Esophagus muscularis mucosa (tissue), 4 donors: ENCODE measurements around the gene CAPS. TPM values are rescaled to one million over a fixed set of nuclear protein-coding genes. Genes with fewer than 3 reads are reported as not detected.
"Not testable (repeated sequence)": the region's sequence is repeated elsewhere in the genome, so short reads cannot be mapped to it uniquely, and the experiment has no call there.

Experiments used
- DNase-seq: peaks from one replicate; pipeline ENCODE4 v3.0.0-alpha.2; 2017; ENCODE audit errors: extremely low spot score
- H3K27ac ChIP-seq, 4 donors: fragments of 200-600 bp; sonication (generic); replicated peaks in 1 of 4; 1 replicate in 3 of 4; 2 replicates in 1 of 4; pipeline ENCODE4 v1.5.1; 2016 to 2019; ENCODE audit warnings: mild to moderate bottlenecking in 1 of 4
- H3K27me3 ChIP-seq, 4 donors: fragments of 200-600 bp; sonication (generic); one replicate each; pipeline versions ENCODE4 v1.5.1 to v1.6.0; 2016 to 2019
- H3K36me3 ChIP-seq, 4 donors: fragments of 200-600 bp; sonication (generic); one replicate each; pipeline ENCODE4 v1.5.1; 2016 to 2019
- H3K4me1 ChIP-seq, 4 donors: fragments of 200-600 bp; sonication (generic); one replicate each; pipeline ENCODE4 v1.5.1; 2016 to 2019
- H3K4me3 ChIP-seq, 4 donors: fragments of 200-600 bp; sonication (generic); 1 replicate in 2 of 4; 2 replicates in 2 of 4; pipeline ENCODE4 v1.5.1; 2016 to 2019; ENCODE audit warnings: mild to moderate bottlenecking in 4 of 4, moderate library complexity in 1 of 4
- H3K9me3 ChIP-seq, 4 donors: fragments of 200-600 bp; sonication (generic); 1 replicate in 3 of 4; 2 replicates in 1 of 4; pipeline ENCODE4 v1.5.1; 2016 to 2019
- EP300 ChIP-seq: sonication (generic); formaldehyde crosslinking; IDR thresholded peaks from one replicate; pipeline ENCODE4 v1.6.1; 2017; ENCODE audit warnings: antibody characterized with exemption
- POLR2A ChIP-seq: fragments of 450-650 bp; IDR thresholded peaks from one replicate; pipeline ENCODE4 v1.6.1; 2017; ENCODE audit warnings: antibody characterized with exemption, moderate library complexity, mild to moderate bottlenecking, low read depth
- POLR2AphosphoS5 ChIP-seq, 2 donors: sonication (generic); formaldehyde crosslinking; IDR thresholded peaks; one replicate each; pipeline ENCODE4 v1.6.1; 2017; ENCODE audit warnings: antibody characterized with exemption in 2 of 2
- WGBS: methylation state at CpG from one replicate; pipeline ENCODE4 v1.1.5; 2018; 5-methylcytosine and 5-hydroxymethylcytosine counted together
- intact Hi-C: fragments of 100-400 bp; cut with DNase I; formaldehyde crosslinking; loops from one replicate; pipeline ENCODE4 v1.15.1; 2023
- total RNA-seq, 4 donors: library from RNA; depleted of rRNA; stranded (reverse); fragments of >200 nt; gene quantifications; one replicate each; pipeline versions ENCODE4 v1.1.0 to v1.2.1, GENCODE V29; 2016
- TF ChIP-seq, protein P1 (sequence below), 3 experiments: fragments of 200-600 bp in 2 of 3; fragments of 450-650 bp in 1 of 3; sonication (generic) in 2 of 3; IDR thresholded peaks; one replicate each; pipeline ENCODE4 v1.5.1; 2017 to 2019; ENCODE audit warnings: antibody characterized with exemption in 3 of 3, mild to moderate bottlenecking in 2 of 3, moderate library complexity in 1 of 3

CAPS gene
- total RNA-seq, 4 donors from 2014 or later, result 5.5 to 16.1 (median 15.2) TPM

DNA sequence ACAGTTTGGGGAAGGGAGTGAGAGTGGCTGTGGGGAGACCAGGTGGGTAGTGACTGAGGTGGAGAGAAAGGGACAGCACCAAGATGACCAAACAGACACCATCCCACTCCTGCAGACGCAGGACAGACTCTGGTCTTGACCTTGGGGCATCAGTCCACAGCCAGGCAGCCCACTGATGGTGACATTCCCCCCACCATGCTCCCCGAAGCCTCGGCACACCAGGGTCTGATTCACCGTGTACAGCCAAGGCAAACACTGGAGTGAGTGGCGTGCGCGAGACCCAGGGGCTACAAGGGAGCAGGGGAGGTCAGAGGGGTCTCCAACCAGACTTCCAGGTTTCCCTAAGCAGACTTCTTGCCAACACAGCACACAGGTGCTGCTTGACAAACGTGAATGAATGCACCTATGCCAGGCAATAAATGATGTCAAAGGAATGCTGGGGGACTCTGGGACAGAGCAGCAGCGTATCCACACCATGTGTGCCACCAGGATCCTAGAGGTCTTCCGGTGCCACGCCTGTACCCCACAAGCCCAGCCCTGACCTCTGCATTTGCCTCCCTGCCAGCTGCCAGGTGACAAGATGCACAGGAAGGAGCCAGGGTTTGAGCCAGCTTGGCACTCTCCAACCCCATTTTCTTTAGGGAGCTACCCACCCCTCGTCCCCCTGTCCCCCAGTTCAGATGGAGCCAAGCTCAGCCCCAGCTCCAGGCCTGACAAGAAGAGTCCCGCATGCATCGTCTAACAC, 45.4 kb downstream of the CAPS start:
- no peaks in the 10 kb centered on the region for H3K27me3 ChIP-seq
- peak overlapping the region; percentile 79 to 85 (median 84) for H3K27ac ChIP-seq
- no peak overlapping the region for H3K4me3 ChIP-seq
- H3K36me3 ChIP-seq, result no peaks in the 10 kb centered on the region
- H3K4me1 ChIP-seq, result peaks cover 96 to 100% (median 100%) of the 10 kb centered on the region in 4 donors
- TF ChIP-seq, protein P1, sequence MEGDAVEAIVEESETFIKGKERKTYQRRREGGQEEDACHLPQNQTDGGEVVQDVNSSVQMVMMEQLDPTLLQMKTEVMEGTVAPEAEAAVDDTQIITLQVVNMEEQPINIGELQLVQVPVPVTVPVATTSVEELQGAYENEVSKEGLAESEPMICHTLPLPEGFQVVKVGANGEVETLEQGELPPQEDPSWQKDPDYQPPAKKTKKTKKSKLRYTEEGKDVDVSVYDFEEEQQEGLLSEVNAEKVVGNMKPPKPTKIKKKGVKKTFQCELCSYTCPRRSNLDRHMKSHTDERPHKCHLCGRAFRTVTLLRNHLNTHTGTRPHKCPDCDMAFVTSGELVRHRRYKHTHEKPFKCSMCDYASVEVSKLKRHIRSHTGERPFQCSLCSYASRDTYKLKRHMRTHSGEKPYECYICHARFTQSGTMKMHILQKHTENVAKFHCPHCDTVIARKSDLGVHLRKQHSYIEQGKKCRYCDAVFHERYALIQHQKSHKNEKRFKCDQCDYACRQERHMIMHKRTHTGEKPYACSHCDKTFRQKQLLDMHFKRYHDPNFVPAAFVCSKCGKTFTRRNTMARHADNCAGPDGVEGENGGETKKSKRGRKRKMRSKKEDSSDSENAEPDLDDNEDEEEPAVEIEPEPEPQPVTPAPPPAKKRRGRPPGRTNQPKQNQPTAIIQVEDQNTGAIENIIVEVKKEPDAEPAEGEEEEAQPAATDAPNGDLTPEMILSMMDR (IDR thresholded peaks at IDR 0.05), result no peak
- TF ChIP-seq EP300 (no peak), POLR2A (no peak), POLR2AphosphoS5 (IDR thresholded peaks at IDR 0.05) (no peak)
- intact Hi-C loops, result no loop called here
- no peaks in the 10 kb centered on the region for H3K9me3 ChIP-seq
- WGBS, result 86% methylated on average over 7 of the region's 14 CpGs
- no peak for DNase-seq

DNA sequence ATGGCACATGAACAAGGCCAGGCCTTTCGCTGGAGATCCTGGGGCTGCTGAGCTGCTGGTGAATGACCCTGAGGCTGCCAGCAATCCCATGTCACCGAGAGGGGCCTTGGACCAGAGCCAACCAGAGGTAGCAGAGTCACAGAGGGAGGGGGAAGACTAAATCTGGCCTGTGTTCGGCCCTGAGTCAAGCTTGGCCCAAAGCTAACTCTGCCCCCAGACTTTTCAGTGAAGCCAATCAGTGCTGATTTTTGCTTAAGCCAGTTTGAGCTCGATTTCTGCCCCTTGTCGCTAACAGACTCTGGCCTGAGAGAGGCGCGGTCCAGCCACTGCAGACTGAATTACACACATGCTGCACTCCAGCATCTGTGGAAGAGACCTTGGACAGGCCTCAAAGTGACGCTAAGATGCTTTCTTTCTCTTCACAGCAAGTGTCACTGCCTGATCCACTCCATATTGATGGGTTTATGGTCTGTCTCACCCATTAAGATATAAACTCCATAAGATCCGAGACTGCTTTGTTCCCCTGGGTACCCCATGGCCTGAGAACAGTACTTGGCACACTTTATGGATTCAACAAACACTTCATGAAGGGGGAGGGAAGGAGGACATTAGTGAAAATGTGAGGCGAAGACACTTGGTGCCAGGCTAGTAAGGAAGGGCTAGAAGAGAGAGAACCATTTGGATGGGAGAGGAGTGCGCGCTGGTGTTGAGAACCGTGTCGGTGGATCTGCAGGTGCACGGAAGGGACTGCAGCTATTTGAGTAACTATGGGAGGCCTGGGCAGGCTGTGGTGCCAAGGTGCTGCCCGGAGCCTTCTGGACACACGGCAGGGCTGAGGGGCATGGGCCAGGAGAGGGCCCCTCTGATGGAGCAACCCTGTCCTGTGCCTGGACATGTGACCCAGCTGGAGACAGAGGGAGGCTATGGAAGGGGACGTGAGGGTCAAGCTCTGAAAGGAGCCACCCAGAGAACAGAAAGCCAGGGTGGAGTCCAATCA, 46.2 kb downstream of the CAPS start:
- H3K27ac ChIP-seq, result peak overlapping the region; percentile 79 to 85 (median 84)
- no peaks in the 10 kb centered on the region for H3K36me3 ChIP-seq
- WGBS, result 56% methylated on average over 16 of the region's 18 CpGs
- no peak overlapping the region for H3K4me3 ChIP-seq
- no peak for DNase-seq
- H3K9me3 ChIP-seq, result no peaks in the 10 kb centered on the region
- intact Hi-C loops, result no loop called here
- H3K27me3 ChIP-seq, result no peaks in the 10 kb centered on the region
- H3K4me1 ChIP-seq, result peaks cover 97 to 100% (median 100%) of the 10 kb centered on the region in 4 donors
- TF ChIP-seq POLR2AphosphoS5 (IDR thresholded peaks at IDR 0.05), result peak in 1 of 2 donors; percentile 9
- TF ChIP-seq, protein P1 (IDR thresholded peaks at IDR 0.05), result no peak

DNA sequence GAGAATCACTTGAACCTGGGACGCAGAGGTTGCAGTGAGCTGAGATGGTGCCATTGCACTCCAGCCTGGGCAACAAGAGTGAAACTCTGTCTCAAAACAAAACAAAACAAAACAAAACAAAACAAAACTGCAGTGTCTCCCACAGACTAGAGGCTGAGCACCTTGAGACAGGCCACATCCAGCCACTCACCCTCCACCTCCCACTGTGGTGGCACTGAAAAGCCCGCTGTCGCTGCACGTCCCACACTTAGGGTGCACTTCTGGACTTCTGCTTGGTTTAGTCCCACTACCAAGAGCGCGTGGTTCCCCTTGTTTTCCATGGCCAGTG, 47.6 kb downstream of the CAPS start:
- H3K27ac ChIP-seq, result peak overlapping the region; percentile 79 to 85 (median 84)
- WGBS, result 73% methylated on average over 2 of the region's 6 CpGs
- H3K9me3 ChIP-seq, intact Hi-C loops, H3K27me3 ChIP-seq, DNase-seq, H3K36me3 ChIP-seq: not testable (repeated sequence)
- peak overlapping the region in 3 of 4 donors; percentile 10 to 29 (median 12) for H3K4me3 ChIP-seq
- peaks cover 96 to 100% (median 99%) of the 10 kb centered on the region in 4 donors for H3K4me1 ChIP-seq

DNA sequence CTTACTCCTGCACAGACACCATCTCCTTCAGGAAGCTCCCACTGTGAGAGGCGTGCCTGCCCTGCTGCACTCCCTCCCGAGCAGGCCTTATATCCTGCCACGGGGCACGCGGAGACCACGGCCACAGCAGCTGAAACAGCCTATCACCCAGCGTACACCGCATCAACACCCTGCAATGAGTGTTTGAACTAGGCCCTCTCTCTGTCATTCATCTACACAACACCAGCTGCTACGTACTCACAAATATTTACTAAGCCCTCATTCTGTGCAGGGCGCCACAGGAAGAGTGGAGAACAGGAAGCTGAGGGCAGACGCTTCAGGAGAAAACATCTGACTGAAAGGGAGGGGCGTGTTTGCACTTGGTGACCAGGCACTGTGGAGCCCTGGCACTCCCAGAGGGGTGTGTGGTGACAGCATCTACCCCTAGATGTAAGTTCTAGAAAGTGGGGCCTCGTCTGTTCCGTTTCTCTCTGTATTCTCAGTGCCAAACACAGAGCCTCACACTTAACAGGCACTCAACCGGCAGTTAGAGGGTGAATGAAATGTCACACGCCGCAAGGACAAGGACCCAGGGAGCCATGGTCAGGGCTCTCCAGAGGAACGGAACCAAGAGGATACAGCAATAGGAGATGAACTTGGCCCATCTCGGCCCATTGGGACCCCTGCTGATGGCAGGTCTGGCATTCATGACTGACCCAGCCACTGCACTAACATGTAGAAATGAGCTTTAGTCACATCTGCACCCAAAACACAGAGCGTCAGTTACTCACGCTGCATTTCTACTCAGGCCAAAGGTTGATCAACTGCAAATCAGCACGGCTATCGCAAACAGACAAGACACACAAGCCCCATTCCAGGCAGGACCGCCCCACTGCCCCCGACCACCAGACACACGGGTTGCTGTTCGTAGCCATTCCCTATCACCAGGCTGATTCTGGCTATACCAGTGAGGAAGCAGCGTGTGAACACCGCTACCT, 48.2 kb downstream of the CAPS start:
- peak overlapping the region in 3 of 4 donors; percentile 10 to 29 (median 12) for H3K4me3 ChIP-seq
- no peak for DNase-seq
- H3K27me3 ChIP-seq, result no peaks in the 10 kb centered on the region
- H3K4me1 ChIP-seq, result peaks cover 96 to 100% (median 99%) of the 10 kb centered on the region in 4 donors
- TF ChIP-seq, protein P1 (IDR thresholded peaks at IDR 0.05), result no peak
- no peak for TF ChIP-seq EP300
- no peak for TF ChIP-seq POLR2A
- peak in 1 of 2 donors; percentile 61 for TF ChIP-seq POLR2AphosphoS5 (IDR thresholded peaks at IDR 0.05)
- peak overlapping the region; percentile 79 to 85 (median 84) for H3K27ac ChIP-seq
- no peaks in the 10 kb centered on the region for H3K36me3 ChIP-seq
- WGBS, result 39% methylated on average over 28 of the region's 29 CpGs
- intact Hi-C loops, result no loop called here
- H3K9me3 ChIP-seq, result no peaks in the 10 kb centered on the region

DNA sequence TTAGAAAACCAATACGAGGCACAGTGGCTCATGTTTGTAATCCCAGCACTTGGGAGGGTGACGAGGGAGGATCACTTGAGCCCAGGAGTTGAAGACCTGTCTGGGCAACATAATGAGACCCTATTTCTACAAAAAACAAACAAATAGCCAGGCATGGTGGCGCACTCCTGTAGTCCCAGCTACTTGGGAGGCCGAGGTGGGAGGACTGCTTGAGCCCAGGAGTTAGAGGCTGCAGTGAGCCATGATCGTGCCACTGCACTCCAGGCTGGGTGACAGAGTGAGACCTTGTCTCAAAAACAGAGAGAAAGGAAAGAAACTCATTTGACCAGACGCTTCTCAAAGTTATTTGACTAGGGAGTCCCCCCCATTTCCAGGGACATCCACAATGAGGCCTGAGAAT, 49.2 kb downstream of the CAPS start:
- WGBS, result 91% methylated on average over 6 of the region's 6 CpGs
- H3K4me3 ChIP-seq, H3K9me3 ChIP-seq, H3K36me3 ChIP-seq, H3K27me3 ChIP-seq, intact Hi-C loops, DNase-seq: not testable (repeated sequence)
- Histone ChIP-seq H3K27ac (peak overlapping the region; percentile 79 to 85 (median 84)), H3K4me1 (peaks cover 96 to 100% (median 99%) of the 10 kb centered on the region in 4 donors)
